GM18508 (cell line): ENCODE measurements around the gene TM9SF3.
A peak's percentile ranks its signal among the peaks of the same experiment; 100 is the strongest.
"Not testable (repeated sequence)": the region's sequence is repeated elsewhere in the genome, so short reads cannot be mapped to it uniquely, and the experiment has no call there.

Experiments
- ATAC-seq: cut with Tn5 transposase; IDR thresholded peaks from one replicate; pipeline ENCODE4 v1.9.1; 2021; ENCODE audit warnings: moderate number of reproducible peaks; ENCODE audit not compliant: insufficient read depth, unreplicated experiment

The TM9SF3 gene

DNA sequence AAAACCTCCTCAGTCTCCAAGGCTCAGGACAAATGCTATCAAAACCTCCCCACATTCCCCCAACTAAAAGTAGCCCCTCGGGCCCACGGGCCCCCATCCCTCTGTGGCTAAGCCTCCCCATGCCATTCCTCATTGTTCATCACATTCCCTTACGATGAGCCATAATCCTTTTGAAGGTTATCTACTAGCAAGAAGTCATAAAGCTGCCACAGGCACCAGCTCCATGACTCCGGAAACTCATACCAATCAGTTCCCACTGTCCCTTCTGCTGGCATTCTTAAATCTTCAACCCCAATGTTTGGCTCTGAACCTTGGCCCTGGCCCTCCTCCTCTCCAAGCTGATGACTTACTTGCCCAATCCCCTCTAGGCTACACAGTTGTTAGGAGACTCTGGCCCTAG is 19.4 kb upstream of the TM9SF3 start:
- no peak for ATAC-seq

DNA sequence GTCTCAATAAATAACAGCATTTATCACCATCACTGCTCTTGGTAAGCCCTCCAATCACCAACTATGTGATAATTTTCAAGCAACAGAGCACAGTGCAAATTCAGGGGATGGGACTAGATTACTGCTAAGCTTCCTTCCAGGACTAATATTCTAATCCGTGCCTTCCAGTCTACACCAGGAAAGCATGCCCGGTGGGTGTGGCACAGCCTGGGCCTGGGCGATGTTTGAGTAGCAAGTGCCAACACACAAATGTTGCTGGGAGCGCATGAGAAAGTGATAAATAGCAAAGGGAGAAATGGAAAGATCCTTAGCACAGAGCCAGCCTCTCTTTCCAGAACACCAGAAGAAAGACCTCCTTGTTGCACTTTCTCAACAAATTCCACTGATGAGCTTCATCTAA is 13.5 kb upstream of the TM9SF3 start:
- no peak for ATAC-seq

DNA sequence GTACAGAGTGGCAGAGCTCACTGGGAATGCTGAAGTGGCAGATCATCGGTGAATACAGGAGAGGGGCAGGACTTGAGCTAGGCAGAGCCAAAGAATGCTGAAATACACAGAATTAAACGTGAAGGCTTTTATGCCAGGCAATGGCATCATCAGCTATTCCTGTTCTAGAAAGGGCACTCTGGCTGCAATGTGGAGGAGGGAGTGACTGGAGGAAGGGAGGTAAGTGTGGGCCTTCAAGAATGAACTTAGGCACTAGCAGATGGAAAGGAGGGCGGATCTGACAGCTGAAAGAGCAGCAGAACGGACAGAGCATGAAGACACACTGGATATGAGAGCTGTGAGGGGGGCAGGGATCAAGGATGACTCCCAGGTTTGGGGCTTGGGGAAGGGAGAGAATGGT is 12.0 kb upstream of the TM9SF3 start:
- no peak for ATAC-seq

- no peak for ATAC-seq
Observed at GRCh38 chr10:96596422-96597407, 9.9 kb upstream of the TM9SF3 start.

- no peak for ATAC-seq
Observed at GRCh38 chr10:96595741-96596140, 8.9 kb upstream of the TM9SF3 start.

- ATAC-seq, result no peak
Observed at GRCh38 chr10:96591946-96592345, 5.1 kb upstream of the TM9SF3 start.

GRCh38 chr10:96588616-96589419 is 2.0 kb upstream of the TM9SF3 start:
- peak; percentile 37 for ATAC-seq

- ATAC-seq, result no peak
Observed at GRCh38 chr10:96588060-96588554, 1.3 kb upstream of the TM9SF3 start.

DNA sequence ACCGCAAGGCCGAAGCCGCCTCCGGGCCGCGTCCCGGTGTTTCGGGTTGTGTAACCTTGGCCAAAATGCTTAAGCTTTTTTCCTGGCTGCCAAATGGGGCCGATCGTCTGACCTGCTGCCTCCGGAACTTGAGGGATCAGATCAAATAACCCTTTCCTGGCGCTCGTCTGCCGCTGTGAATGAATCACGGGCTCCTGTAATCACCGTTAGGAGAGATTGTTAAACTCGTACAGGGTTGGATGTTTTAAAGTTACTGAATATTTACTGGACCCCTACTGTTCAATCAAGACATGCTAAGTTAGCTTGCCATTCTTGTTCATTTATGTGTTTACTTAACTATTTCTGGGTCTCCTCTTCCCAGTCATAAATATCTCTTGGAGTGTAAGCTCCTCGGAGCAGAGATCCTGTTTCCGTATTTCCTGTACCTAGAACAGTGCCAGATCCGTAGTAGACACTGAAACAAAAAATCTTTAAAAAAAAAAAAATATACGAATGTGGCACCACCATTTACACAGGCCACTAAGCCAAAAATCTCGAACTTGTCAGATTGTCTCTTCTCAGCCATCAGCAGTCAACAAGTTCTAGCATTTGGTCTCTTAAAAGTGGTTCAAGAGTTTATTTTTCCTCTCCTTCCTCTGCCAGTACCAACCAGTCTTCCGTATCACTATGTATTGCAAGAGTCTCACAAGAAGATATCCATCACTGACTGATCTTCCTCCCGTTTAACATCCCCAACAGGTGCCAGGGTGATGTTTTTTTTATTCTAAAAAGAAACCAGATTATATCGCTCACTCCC is 650 bp upstream of the TM9SF3 start:
- no peak for ATAC-seq

- ATAC-seq, result no peak
Observed at GRCh38 chr10:96585736-96586418, 935 bp downstream of the TM9SF3 start.

- ATAC-seq, result no peak
Observed at GRCh38 chr10:96584474-96584873, 2.3 kb downstream of the TM9SF3 start.

DNA sequence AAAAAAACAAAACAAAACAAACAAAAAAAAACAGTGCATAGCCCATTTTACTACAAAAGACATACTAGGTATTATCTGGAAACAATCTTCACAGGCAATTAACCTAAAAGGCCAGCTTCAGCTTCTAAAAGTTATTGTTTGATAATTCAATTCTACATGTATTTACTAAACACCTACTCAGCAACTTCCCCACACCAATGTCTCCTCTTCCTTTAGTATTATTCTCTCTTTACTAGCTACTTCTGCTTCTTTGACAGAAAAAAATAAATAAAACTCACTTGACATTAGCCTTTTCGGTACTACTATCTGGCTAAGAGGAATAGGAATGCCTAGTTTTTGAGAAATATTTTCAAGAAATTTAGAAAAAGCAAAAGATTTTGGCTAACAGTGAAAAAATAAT is 2.8 kb downstream of the TM9SF3 start:
- ATAC-seq, result no peak

DNA sequence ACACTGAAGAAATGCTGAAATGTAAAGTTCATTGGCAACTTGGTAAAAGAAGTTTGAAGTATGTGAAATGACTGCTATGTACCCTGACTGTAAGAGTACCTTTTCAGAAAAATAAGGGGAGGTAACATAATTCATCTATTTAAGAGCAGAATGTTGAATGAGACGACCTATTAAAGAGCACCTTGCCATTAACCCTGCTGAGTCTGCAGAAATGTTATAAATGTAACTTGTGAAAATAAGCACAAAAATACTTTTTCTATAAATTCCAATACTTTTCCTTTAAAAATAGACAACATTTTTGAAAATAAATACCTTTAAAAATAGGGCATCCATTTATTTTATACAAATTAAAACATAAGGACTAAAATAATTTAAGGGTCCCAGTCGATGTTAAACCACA is 7.7 kb downstream of the TM9SF3 start:
- no peak for ATAC-seq

- no peak for ATAC-seq
Observed at GRCh38 chr10:96578633-96579032, 8.2 kb downstream of the TM9SF3 start.

DNA sequence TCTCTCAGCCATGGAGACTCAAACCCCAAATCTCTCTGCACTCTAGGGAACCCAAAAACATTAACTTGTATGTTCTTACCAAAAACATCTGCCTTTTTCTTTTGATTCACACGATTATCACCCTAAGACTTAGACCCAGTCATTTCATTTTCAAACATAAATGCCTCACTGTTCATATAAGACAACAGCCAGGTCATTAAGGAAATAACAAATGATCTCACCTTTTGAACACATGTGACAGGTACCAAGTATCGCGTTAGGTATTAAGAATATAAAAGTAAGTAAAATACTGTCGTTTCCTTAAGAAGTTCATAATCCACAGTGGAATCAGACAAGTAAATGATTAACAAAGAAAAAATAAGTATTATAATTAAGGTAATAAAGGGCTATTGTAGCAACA is 8.8 kb downstream of the TM9SF3 start:
- ATAC-seq, result no peak

DNA sequence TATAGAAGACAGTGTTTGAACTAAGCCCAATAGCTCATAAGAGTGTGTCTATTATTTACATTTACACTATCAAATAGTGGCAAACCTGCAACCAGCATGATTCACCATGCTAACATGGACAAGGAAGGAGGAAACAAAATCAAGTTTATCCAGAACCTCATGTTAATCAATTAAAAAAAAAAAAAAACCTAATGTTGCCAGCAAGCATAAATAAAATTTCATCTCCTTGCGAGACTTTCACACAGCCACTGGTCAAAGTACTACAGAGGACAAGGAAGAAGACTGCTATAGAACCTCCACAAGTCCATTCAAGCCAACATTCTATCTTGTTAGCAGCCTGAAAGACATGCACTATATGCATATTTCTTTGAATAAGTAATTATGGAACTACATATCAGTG is 9.7 kb downstream of the TM9SF3 start:
- no peak for ATAC-seq

- ATAC-seq, result no peak
Observed at GRCh38 chr10:96576277-96576980, 10.4 kb downstream of the TM9SF3 start.

DNA sequence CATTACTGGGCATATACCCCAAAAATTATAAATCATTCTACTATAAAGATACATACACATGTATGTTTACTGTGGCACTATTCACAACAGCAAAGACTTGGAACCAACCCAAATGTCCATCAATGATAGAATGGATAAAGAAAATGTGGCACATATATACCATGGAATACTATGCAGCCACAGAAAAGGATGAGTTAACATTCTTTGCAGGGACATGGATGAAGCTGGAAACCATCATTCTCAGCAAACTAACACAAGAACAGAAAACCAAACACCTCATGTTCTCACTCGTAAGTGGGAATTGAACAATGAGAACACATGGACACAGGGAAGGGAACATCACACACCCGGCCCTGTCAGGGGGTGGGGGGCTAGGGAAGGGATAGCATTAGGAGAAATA is 12.2 kb downstream of the TM9SF3 start:
- ATAC-seq, result not testable (repeated sequence)

DNA sequence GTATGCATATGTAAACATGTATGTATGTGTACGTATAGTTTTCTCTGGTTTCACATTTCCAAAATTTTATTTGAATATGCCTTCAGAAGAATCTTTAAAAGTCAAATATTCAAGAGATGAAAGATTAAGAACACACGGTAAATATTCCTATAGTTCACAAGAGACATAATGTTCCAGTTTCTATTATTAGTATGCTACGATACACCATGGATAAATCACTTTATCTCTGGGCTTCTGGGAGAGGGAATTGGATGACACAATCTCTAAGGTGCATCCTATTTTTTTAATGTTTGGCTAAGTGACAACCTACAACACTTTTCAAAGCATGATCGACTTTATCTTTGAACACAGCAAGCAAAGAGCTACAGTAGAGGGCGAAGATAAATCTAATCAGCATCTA is 13.8 kb downstream of the TM9SF3 start:
- ATAC-seq, result no peak
